OCI-LY1 (cell line): ENCODE data around the gene CASP8.

ENCODE experiments used
- H2AFZ ChIP-seq: fragments of 200-600 bp; sonication (generic), shearing (Covaris generic); 2 replicates; pipeline ENCODE4 v1.6.0; 2014; ENCODE audit warnings: antibody characterized with exemption, mild to moderate bottlenecking, low read length
- H3F3A ChIP-seq: fragments of 200-600 bp; sonication (generic), shearing (Covaris generic); 2 replicates; pipeline ENCODE4 v1.6.0; 2014; ENCODE audit warnings: mild to moderate bottlenecking, antibody characterized with exemption, low read length, moderate library complexity; ENCODE audit not compliant: insufficient read depth
- H3K27ac ChIP-seq: fragments of 200-600 bp; sonication (generic); 2 replicates; pipeline ENCODE4 v1.5.1; 2014; ENCODE audit warnings: low read length, mixed run types, mild to moderate bottlenecking, low read depth; ENCODE audit not compliant: poor library complexity, severe bottlenecking
- H3K27me3 ChIP-seq: fragments of 200-600 bp; sonication (generic); 2 replicates; pipeline ENCODE4 v1.6.0; 2014; ENCODE audit warnings: antibody characterized with exemption, mild to moderate bottlenecking, low read length, moderate library complexity; ENCODE audit not compliant: insufficient read depth
- H3K36me3 ChIP-seq: fragments of 200-600 bp; sonication (generic); 2 replicates; pipeline ENCODE4 v1.6.1; 2014; ENCODE audit warnings: mild to moderate bottlenecking, antibody characterized with exemption, low read length, moderate library complexity, mixed read lengths; ENCODE audit not compliant: insufficient read depth
- H3K4me1 ChIP-seq: fragments of 200-600 bp; sonication (generic); 2 replicates; pipeline ENCODE4 v1.5.1; 2014; ENCODE audit warnings: mild to moderate bottlenecking, low read length, moderate library complexity; ENCODE audit not compliant: insufficient read depth, severe bottlenecking
- H3K4me2 ChIP-seq: fragments of 200-600 bp; sonication (generic), shearing (Covaris generic); 2 replicates; pipeline ENCODE4 v1.6.1; 2014; ENCODE audit warnings: low read length
- H3K4me3 ChIP-seq: fragments of 200-600 bp; sonication (generic); 2 replicates; pipeline ENCODE4 v1.5.1; 2014; ENCODE audit warnings: low read length, low read depth, mild to moderate bottlenecking, mixed read lengths; ENCODE audit not compliant: poor library complexity, severe bottlenecking
- H3K79me2 ChIP-seq: fragments of 200-600 bp; shearing (Covaris generic); 2 replicates; pipeline ENCODE4 v1.6.1; 2016; ENCODE audit warnings: mixed run types, low read length, mixed read lengths; ENCODE audit not compliant: insufficient read depth
- H3K9ac ChIP-seq: fragments of 200-600 bp; sonication (generic), shearing (Covaris generic); 2 replicates; pipeline ENCODE4 v1.6.1; 2014; ENCODE audit warnings: mild to moderate bottlenecking, low read length, mixed read lengths
- H3K9me2 ChIP-seq: fragments of 200-600 bp; sonication (generic), shearing (Covaris generic); 2 replicates; pipeline ENCODE4 v1.6.1; 2014; ENCODE audit warnings: low read depth, mild to moderate bottlenecking, low read length, mixed read lengths
- H3K9me3 ChIP-seq: fragments of 200-600 bp; shearing (Covaris generic); 2 replicates; pipeline ENCODE4 v1.6.1; 2014; ENCODE audit warnings: low read length, mixed read lengths
- H4K20me1 ChIP-seq: fragments of 200-600 bp; sonication (generic), shearing (Covaris generic); 2 replicates; pipeline ENCODE4 v1.6.0; 2016; ENCODE audit warnings: mild to moderate bottlenecking, low read length; ENCODE audit not compliant: insufficient read depth
- CTCF ChIP-seq: fragments of 200-600 bp; sonication (generic), shearing (Covaris generic); IDR thresholded peaks from 2 replicates; pipeline ENCODE4 v1.5.1; 2017; ENCODE audit warnings: mild to moderate bottlenecking, antibody characterized with exemption, low read length, moderate library complexity, mixed read lengths
- EZH2 ChIP-seq: fragments of 200-600 bp; sonication (generic), shearing (Covaris generic); IDR thresholded peaks from 2 replicates; pipeline ENCODE4 v1.8.0; 2017; ENCODE audit warnings: borderline replicate concordance, mixed run types, mild to moderate bottlenecking, antibody characterized with exemption, low read length, moderate library complexity, mixed read lengths

Gene CASP8

DNA sequence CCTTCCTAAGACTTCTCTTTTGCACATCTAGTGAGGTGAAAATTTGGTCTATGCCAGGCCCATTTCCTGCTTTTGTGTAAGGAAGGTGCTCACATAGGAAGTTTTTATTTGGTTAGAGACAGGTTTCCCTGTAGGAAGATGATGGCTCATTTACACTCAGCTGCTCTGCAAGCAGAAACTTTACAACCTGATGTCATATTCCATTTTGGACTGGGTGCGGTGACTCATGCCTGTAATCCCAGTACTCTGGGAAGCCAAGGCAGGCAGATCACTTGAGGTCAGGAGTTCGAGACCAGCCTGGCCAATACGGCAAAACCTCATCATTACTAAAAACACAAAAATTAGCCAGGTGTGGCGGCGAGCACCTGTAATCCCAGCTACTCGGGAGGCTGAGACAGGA, 41.6 kb upstream of the CASP8 start:
- H3K27me3 ChIP-seq = no peaks in the 10 kb centered on the region
- H3K9ac ChIP-seq = no peak overlapping the region
- TF ChIP-seq EZH2 (no peak), CTCF (no peak)
- no peaks in the 10 kb centered on the region for H3K9me3 ChIP-seq
- H3K4me1 ChIP-seq = peaks cover 7% of the 10 kb centered on the region
- no peaks in the 10 kb centered on the region for H4K20me1 ChIP-seq
- H3K36me3 ChIP-seq = no peaks in the 10 kb centered on the region
- no peaks in the 10 kb centered on the region for H3K9me2 ChIP-seq
- H2AFZ ChIP-seq = no peak overlapping the region
- H3F3A ChIP-seq = no peaks in the 10 kb centered on the region
- no peak overlapping the region for H3K4me3 ChIP-seq
- H3K27ac ChIP-seq = no peak overlapping the region
- no peak overlapping the region for H3K4me2 ChIP-seq
- no peaks in the 10 kb centered on the region for H3K79me2 ChIP-seq

- peaks cover 7% of the 10 kb centered on the region for H3K4me1 ChIP-seq
- H3K36me3 ChIP-seq = no peaks in the 10 kb centered on the region
- H3K9me2 ChIP-seq = no peaks in the 10 kb centered on the region
- H3K4me2 ChIP-seq = no peak overlapping the region
- no peak overlapping the region for H3K27ac ChIP-seq
- H3K4me3 ChIP-seq = no peak overlapping the region
- H4K20me1 ChIP-seq = no peaks in the 10 kb centered on the region
- TF ChIP-seq CTCF = no peak
- no peak for TF ChIP-seq EZH2
- H3K79me2 ChIP-seq = no peaks in the 10 kb centered on the region
- no peaks in the 10 kb centered on the region for H3K27me3 ChIP-seq
- H2AFZ ChIP-seq = no peak overlapping the region
- no peaks in the 10 kb centered on the region for H3F3A ChIP-seq
- no peaks in the 10 kb centered on the region for H3K9me3 ChIP-seq
- H3K9ac ChIP-seq = no peak overlapping the region
These were observed 40.8 kb upstream of the CASP8 start for GRCh38 chr2:201219328-201220096.

- no peaks in the 10 kb centered on the region for H3K9me3 ChIP-seq
- no peaks in the 10 kb centered on the region for H3F3A ChIP-seq
- no peak overlapping the region for H3K27ac ChIP-seq
- H3K4me2 ChIP-seq = no peak overlapping the region
- H3K4me1 ChIP-seq = peaks cover 7% of the 10 kb centered on the region
- H4K20me1 ChIP-seq = no peaks in the 10 kb centered on the region
- no peaks in the 10 kb centered on the region for H3K36me3 ChIP-seq
- TF ChIP-seq CTCF (no peak), EZH2 (no peak)
- no peaks in the 10 kb centered on the region for H3K9me2 ChIP-seq
- H2AFZ ChIP-seq = no peak overlapping the region
- H3K4me3 ChIP-seq = no peak overlapping the region
- no peaks in the 10 kb centered on the region for H3K27me3 ChIP-seq
- H3K9ac ChIP-seq = no peak overlapping the region
- H3K79me2 ChIP-seq = no peaks in the 10 kb centered on the region
These were observed 40.2 kb upstream of the CASP8 start for GRCh38 chr2:201220102-201220570.
